HG03175 (cell line): ENCODE data around the gene RHOB.
"Not testable (repeated sequence)": the region's sequence is repeated elsewhere in the genome, so short reads cannot be mapped to it uniquely, and the experiment has no call there.

ENCODE experiments used
- ATAC-seq: cut with Tn5 transposase; IDR thresholded peaks from one replicate; pipeline ENCODE4 v1.9.1; 2021; ENCODE audit warnings: mild to moderate bottlenecking, moderate library complexity; ENCODE audit not compliant: unreplicated experiment

The RHOB gene

DNA sequence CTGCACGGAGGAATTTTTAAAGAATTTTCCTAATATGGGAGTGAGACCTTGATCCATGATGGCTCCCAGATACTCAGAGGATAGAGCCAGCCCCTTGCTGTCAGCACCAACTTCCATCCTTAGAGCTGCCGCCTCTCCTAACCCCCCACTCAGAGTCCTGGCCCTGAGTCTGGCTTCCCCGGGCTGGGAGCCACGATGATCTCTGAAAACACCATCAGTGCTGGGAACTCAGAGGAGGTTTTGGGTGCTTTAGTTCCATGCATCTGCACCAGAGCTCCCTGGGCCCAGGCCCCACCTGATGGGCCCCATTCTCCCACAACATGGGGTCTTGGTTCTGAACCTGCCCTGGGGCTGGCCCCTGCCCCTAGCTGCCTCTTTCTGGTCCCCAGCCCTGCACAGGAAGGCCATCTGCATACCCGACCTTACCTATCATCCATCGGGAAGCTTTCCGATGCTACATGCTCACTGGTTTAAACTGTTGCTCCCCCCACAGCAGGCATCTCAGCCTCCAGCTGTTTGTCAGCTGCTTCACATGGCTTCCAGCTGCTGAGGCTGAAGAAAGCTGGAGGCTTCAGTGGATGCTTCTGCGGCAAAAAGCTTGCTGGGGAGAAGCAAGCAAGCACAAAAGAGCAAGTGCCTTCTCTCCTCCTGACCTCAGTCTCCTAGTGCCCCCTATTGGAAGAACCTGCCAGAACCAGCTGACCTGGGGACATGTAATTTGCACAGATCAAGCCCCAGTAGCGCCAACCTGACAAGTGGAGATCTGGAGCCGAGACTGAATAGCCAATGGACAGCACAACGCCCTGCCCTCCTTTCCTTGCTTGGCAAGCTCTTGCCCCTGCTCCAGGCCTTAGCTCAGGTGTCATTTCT, 24.2 kb upstream of the RHOB start:
- no peak for ATAC-seq

DNA sequence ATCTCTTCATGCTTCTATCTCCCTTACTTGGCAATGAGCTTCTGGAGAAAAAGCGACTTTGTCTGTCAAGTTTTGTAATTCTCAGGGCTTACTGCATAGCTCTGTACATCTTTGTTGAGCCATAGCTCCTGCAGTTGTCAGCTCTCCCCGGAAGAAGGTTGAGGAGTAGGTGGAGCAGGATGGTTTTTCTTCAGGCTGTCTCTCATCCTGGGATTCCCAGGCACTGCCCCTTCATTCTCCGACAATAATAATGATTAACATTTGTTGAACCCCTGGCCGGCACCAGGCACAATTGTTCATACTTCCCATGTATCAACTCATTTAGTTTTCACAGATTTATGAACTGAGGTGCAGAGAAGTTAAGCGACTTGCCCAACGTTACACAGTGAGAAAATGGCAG, 23.5 kb upstream of the RHOB start:
- ATAC-seq, result no peak

DNA sequence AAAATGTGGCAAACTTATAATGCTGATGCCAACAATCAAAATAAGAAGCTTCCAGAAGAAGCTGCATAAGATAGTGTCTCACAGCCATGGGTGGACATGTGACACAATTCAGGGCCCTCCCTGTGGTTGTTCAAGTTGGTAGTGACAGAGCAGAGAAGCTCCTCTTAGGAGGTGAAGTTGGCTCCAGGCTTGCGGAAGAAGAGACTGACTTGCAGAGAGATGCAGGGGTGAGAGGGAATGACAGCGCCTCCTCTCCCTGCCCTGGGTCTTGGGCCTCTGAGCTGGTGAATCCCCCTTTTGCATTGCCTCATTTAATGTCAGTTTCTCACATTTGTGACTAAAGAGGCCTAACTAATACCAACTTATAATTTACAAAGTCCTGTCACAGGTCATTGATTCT, 23.0 kb upstream of the RHOB start:
- no peak for ATAC-seq

DNA sequence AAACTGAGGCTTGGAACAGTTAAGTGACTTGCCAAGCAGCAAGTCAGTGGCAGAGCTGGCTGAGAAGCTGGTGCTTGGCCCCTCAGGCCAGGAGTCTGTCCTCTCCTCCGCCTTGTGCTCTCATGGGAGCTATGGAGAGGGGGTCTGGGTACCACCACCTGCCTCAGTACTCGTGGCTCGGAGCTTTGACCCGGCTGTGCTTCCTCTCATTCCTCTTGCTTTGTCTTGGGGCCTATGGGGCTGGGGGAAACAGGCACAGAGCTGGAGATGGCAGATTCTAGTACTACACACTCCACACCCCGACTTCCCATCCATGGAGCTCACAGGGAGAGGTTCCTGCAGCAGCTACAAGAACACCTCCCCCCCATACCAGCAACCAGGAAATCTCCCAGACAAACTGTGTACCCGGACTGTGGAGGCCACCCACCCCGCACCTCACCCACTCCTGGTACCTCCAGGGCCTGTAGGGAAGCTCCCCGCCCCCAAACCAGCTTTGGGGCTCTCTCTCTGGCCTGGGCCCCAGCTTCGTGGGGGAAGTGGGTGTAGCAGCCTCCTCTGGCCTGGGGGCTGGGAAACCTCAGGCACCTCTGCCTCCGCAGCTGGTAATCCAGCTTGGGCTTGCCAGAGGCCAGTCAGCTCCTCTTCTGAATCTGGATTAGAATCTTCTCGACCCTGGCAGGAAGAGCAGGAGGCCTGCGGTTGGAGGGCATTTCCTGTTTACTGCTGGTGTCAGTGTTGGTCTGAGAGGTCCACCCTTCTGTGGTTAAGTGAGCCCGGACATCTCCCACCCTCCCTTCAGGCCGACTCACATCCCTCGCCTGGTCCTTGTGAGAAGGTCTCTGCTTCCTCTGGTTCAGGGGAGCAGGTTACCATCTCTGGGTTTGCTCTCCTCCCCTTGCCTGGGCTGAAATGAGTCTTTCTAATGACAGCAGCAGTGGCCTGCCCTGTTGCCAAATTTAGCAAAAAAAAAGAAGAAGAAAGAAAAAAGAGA, 22.3 kb upstream of the RHOB start:
- ATAC-seq, result peak; percentile 74

DNA sequence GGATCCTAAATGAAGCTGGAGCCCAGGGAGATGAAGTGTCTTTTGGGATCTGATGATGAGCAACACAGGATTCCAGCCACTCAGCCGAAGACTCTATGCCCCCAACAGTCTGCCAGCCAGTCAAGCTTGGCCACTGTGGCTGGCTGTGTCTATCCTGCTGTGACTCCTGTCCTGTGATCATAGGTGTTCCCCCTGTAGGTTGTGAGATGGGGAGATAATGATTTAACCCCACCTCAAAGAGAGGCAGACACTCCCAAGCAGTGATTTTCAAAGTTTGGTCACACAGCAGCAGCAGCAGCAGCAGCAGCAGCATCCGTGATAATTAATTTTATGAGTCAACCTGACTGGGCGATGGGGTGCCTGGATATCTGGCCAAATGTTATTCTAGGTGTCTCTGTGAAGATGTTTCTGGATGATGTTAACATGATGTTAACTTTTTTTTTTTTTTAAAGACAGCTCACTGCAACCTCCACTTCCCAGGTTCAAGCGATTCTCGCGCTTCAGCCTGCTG, 21.4 kb upstream of the RHOB start:
- ATAC-seq, result peak; percentile 36

DNA sequence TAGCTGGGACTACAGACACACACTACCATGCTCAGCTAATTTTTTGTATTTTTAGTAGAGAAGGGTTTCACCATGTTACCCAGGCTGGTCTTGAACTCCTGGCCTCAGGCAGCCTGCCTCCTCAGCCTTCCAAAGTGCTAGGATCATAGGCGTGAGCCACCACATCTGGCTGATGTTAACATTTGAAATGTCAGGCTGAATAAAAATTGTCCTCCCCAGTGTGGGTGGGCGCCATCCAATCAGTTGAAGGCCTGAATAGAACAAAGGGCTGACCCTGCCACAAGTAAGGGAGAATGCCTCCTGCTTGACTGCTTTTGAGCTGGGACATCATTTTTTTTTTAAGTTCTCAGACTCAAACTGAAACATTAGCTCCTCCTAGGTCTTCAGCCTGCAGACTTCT, 21.0 kb upstream of the RHOB start:
- no peak for ATAC-seq

DNA sequence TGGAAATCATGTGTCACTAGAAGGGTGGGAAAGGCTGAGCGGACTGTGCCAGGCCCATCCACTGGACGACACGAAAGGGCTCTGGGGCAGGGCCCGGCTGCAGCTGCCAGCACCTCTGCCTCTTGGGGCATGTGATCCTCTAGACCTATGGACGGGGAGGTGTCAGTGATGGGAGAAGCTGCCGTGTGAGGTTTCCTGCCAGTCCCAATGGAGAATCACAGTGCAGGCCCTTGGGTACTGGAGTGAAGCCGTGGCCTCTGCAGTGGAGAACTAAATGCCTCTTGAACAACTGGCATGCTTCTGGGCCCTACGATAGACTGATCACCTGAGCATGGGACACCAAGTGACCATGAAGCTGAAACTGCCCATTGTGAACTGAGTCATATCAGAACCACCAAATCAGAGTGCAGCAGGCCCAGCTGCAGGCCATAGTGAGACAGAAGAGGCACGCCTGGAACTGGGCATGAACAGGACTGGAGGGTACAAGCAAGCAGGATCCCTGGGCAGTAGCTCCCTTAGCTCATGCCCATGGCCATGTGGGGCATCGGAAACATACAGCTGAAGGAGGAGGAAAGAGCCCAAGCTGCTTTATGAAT, 18.8 kb upstream of the RHOB start:
- ATAC-seq, result no peak

DNA sequence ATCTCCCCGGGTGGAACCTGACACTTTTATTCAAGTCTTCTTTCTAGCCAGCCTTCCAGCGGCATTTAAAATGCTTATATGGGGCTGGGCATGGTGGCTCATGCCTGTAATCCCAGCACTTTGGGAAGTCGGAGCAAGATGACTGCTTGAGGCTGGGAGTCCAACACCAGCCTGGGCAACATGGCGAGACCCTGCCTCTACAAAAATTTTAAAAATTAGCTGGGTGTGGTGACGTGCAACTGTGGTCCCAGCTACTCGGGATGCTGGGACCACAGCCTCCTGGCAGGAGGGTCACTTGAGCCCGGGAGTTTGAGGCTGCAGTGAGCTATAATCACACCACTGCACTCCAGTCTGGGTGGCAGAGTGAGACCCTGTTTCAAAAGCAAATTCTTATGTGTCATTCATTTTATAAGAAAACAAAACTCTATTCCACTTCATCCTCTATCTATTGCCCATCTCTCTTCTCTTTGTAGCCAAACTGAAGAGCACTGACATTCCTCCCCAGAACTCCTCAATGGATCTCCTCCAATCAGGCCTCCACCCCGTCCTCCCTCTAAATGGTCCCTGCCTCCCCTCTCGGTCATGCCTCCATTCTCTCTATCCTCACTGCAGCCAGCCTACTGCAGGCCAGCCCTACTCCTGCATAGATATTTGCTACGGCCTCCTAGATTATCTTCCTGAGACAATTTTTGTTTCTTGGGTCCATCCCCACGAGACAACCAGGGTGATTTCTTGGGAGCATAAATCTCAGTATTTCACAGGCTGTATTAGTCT, 18.0 kb upstream of the RHOB start:
- no peak for ATAC-seq

DNA sequence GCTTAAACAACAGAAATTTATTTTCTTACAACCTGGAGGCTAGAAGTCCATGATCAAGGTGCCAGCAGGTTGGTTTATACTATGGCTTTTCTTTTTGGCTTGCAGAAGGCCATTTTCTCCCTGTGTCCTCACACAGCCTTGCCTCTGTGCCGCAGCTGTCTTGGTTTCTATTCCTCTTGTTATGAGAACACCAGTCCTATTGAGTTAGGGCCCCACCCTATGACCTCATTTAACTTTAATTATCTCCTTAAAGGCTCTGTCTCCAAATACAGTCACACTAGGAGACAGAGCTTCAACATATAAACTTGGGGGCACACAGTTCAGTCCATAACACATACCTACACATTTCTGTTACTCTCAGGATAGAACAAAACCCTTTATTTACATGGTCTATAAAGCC, 17.3 kb upstream of the RHOB start:
- peak; percentile 61 for ATAC-seq

DNA sequence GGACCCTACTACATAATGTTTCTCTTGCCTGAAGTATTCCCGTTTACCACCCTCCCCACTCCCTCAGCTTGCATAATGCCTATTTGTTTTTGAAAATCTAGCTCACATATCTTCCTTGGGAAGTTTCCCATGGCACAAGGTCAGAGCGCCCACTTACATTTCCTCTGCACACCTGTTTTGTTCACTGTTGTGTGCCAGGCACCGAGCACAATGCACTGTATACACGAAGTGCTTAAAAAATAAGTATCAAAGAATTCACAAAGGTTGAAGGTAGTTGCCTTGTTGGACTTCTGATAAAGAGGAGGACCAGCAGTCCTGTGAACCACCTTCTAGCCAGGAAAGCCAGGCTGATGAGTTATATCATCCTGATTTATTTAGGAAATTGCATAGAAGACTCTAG, 16.8 kb upstream of the RHOB start:
- ATAC-seq, result no peak

DNA sequence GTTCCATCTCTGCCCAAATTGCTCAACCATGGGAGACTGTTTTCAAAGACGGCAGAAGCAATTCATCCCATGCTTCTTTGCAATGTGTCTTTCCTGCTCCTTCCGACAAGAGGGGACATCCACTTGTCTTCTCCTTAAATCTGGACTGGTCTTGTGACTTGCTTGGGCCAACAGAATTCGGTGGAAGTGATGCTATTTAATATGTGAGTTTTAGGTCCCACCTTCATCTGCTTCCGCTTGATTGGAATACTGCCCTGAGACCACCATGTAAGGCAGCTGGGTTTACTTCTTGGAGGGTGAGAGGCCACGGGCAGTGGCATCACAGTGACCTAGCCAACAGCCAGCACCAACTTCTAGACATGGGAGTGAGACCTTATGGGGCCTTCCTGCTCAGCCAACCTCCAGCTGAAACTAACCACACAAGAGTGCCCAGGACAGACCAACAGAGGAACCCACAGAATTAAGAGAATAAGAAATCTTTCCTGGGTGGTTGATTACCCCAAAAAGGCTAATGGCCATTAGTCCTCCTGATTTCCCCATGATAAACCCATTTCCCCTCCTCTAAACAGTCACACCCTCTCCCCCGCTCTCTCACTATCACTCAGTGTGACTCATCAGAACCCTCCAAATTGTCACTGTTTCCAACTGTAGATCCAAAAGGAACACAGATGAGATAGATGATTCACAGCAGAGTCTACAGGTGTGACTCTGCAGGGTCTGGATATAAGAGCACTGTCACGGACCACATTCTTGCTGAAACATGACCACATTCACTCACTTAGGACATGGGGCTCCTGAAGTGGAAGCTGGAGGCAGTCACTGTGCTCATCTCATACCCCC, 16.2 kb upstream of the RHOB start:
- no peak for ATAC-seq

DNA sequence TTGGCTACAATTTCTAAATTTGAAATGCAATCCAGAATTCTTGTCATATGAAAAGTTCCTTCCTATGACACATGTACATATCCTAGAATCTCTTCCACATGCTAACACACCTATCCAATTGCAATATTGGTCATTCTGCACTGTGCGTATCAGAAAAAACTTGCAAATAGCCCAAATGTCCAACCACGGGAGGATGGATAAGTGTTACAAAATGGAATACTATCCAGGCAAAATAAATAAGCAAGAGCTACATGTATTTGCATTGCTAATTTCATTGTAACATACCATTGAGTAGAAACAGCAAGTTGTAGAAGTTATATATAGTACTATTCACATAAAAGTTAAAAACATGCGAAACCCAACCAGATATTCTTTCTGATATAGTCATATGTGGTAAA, 15.6 kb upstream of the RHOB start:
- ATAC-seq, result no peak

DNA sequence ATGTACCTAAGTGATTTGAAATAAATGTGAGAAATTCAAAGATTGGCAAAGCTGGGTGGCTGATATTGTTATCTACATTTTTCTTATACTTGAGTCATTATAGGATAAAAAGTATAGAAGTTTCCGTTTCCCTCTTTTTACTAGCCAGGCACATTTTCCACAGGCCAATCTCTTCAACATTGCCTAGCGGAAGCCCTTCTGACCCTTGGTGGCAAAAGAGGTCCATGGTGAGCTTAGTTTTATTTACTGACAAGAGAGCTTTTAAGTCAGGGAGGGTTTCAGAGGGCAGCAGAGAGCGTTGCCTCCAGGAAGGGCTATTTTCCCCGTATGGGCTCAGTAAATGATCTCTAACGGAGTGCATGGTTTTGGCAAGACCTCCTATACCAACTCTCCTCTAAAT, 15.1 kb upstream of the RHOB start:
- ATAC-seq, result no peak

DNA sequence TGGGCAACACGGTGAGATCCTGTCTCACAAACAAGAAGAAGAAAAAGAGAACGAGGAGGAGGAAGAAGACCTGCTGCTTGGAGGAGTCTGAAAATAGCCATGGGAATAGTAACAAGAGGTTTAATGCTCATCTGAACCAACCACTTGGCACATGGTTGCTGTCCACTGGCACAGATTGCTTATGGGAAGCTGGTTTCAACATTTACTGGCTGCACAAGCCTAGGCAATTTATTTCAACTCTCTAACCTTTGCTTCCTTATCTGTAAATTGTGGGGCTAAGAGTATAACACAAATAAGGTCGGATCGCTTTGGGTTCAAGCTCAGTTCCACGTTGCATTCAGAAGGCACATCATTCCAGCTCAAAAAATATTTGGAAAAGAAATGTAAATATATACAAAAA, 14.2 kb upstream of the RHOB start:
- no peak for ATAC-seq

DNA sequence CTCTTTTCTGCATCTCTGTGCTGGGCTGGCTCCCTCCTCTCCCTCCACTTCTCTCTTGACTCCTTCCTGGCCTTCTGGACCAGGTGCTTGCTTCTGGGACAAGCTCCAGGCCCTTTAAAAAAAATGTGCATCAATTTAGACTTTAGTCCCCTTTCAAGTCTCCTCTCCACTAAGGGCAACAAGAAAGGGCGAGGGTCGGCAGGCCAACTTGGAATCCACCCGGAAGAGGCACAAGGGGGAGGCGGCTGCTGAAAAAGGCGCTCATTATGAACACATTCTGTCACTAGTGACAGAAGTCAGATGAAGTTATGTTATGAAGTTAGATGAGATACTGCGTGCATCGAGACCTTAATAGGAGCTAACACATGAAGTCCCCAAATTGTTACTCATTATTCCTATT, 13.6 kb upstream of the RHOB start:
- no peak for ATAC-seq

DNA sequence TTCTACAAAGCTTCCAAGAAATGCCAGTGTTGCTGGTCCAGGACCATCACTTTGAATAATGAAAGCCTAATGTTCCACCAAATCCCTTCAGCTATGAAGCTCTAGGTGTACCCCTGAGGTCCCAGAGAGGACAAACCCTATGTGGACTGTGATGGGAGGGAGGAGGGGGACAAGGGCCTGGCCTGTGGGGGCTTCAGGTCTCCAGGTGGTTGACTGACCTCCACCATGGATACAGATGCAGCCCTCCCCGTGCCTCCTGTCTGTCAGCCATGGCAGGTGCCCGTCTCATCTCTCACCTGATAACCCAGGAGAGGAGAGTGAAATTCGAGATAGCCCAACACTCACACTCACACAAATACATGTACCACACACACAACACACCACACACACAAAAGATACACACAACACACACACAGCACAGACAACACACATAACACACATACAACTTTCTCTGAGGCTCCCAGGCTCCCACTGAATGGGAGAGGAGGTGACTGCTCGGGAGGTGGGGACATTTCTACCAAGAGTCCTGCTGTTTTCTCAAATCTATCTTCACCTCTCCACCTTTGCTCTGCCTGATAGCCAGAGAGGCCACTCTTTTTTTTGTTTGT, 12.8 kb upstream of the RHOB start:
- ATAC-seq, result no peak

DNA sequence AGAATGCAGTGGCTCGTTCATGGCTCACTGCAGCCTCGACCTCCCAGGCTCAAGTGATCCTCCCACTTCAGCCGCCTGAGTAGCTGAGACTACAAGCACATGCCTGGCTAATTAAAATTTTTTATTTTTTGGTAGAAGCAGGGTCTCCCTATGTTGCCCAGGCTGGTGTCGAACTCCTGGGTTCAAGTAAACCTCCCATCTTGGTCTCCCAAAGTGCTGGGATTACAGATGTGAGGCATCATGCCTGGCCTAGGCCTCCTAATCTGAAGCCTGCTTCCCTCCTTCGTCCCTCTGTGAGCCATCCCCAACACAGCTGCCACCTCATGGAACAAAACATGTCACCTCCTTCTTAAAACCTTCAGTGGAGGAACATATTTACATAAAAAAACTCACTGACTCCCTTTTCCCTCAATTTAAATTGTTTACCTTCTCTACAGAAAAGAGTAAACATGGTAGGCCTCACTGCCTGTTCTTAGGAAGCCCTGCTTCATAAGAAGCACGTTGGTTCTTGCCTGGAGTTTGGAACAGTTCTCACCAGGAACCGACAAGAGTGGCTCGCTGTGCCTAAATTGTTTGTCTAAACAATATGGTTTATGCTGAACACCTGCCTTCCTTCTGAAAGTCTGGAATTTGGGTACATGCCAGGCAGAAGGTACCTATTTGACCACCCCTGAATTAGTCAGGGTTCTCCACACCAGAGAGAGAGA, 12.1 kb upstream of the RHOB start:
- no peak for ATAC-seq

DNA sequence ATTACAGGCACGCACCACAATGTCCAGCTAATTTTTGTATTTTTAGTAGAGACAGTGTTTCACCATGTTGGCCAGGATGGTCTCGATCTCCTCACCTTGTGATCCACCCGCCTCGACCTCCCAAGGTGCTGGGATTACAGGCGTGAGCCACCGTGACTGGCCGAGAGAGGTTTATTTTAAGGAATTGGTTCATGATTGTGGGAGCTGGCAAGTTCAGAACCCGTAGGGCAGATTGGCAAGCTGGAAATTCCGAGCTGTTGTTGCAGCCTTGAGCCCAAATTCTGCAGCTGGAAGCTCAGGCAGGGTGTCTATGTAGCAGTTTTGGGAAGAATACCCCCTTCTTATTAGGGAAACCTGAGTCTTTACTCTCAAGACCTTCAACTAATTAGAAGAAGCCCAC, 11.4 kb upstream of the RHOB start:
- not testable (repeated sequence) for ATAC-seq
